Suprapubic skin (tissue), 4 donors: ENCODE data around the gene SLC35A5.

Experiments
- POLR2A ChIP-seq, 2 donors: fragments of 450-650 bp; IDR thresholded peaks; one replicate each; pipeline ENCODE4 v1.6.1; 2017; ENCODE audit warnings: antibody characterized with exemption in 2 of 2, mild to moderate bottlenecking in 2 of 2, moderate library complexity in 2 of 2
- POLR2AphosphoS5 ChIP-seq, 3 donors: sonication (generic); formaldehyde crosslinking; IDR thresholded peaks; one replicate each; pipeline ENCODE4 v1.6.1; 2017; ENCODE audit warnings: antibody characterized with exemption in 3 of 3
- TF ChIP-seq, protein P1 (sequence below), 2 donors: fragments of 200-600 bp in 1 of 2; fragments of 450-650 bp in 1 of 2; sonication (generic) in 1 of 2; IDR thresholded peaks; one replicate each; pipeline ENCODE4 v1.5.1; 2016 to 2019; ENCODE audit warnings: antibody characterized with exemption in 2 of 2, mild to moderate bottlenecking in 1 of 2, moderate library complexity in 1 of 2

DNA sequence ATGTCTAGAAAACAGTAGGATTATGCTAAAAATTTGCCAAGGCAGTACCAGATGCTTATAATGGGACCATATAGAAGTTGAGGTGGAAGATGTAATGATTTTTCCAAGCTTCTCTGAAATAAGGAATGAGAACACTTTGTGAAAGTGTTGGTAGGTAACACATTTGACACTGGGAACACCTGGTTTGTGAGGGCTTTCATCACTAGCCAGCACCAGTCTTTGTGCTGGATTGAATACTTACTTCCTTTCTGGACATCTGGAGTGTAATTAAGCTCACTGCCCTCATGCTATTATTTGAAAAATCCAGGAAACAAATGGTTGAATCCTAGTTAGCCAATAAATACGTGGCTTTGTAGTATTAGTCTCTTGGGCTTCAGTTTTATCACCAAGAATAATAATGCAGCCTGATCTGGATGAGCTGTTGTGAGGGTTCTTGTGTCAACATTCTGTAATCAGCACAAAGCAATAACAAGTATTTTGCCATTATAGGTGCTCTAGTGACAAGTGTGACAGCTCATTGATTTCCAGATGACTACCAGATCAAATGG is 66.1 kb downstream of the SLC35A5 start:
- TF ChIP-seq POLR2AphosphoS5 (IDR thresholded peaks at IDR 0.05) (no peak), POLR2A (IDR thresholded peaks at IDR 0.05) (no peak)
- TF ChIP-seq, protein P1, sequence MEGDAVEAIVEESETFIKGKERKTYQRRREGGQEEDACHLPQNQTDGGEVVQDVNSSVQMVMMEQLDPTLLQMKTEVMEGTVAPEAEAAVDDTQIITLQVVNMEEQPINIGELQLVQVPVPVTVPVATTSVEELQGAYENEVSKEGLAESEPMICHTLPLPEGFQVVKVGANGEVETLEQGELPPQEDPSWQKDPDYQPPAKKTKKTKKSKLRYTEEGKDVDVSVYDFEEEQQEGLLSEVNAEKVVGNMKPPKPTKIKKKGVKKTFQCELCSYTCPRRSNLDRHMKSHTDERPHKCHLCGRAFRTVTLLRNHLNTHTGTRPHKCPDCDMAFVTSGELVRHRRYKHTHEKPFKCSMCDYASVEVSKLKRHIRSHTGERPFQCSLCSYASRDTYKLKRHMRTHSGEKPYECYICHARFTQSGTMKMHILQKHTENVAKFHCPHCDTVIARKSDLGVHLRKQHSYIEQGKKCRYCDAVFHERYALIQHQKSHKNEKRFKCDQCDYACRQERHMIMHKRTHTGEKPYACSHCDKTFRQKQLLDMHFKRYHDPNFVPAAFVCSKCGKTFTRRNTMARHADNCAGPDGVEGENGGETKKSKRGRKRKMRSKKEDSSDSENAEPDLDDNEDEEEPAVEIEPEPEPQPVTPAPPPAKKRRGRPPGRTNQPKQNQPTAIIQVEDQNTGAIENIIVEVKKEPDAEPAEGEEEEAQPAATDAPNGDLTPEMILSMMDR (IDR thresholded peaks at IDR 0.05) = no peak
